SU-DHL-6 (cell line): ENCODE measurements around the gene WDR59.

Experiments
- H2AFZ ChIP-seq: fragments of 200-600 bp; sonication (generic); 2 replicates; pipeline ENCODE4 v1.6.1; 2014; ENCODE audit warnings: low read depth, mild to moderate bottlenecking, moderate library complexity, mixed read lengths, antibody characterized with exemption, low read length; ENCODE audit not compliant: severe bottlenecking
- H3F3A ChIP-seq: fragments of 200-600 bp; shearing (Covaris generic); 2 replicates; pipeline ENCODE4 v1.6.0; 2016; ENCODE audit warnings: antibody characterized with exemption, mild to moderate bottlenecking; ENCODE audit not compliant: insufficient read depth
- H3K27ac ChIP-seq: fragments of 200-600 bp; sonication (generic); 2 replicates; pipeline ENCODE4 v1.5.1; 2016; ENCODE audit warnings: low read depth, mild to moderate bottlenecking, low read length, moderate library complexity, mixed read lengths
- H3K27me3 ChIP-seq: fragments of 200-600 bp; sonication (generic), shearing (Covaris generic); 2 replicates; pipeline ENCODE4 v1.6.0; 2014; ENCODE audit warnings: mild to moderate bottlenecking, low read length
- H3K36me3 ChIP-seq: fragments of 200-600 bp; sonication (generic); 2 replicates; pipeline ENCODE4 v1.6.1; 2014; ENCODE audit warnings: mild to moderate bottlenecking, low read length, mixed read lengths
- H3K4me2 ChIP-seq: fragments of 300-600, 200-600 bp; shearing (Covaris generic), sonication (generic); 2 replicates; pipeline ENCODE4 v1.6.0; 2014; ENCODE audit warnings: low read length, low read depth, mild to moderate bottlenecking; ENCODE audit not compliant: poor library complexity, severe bottlenecking
- H3K4me3 ChIP-seq: fragments of 200-600 bp; sonication (generic); 2 replicates; pipeline ENCODE4 v1.5.1; 2014; ENCODE audit warnings: antibody characterized with exemption, low read length, mild to moderate bottlenecking, mixed read lengths; ENCODE audit not compliant: insufficient read depth, poor library complexity, severe bottlenecking
- H3K79me2 ChIP-seq: fragments of 200-600 bp; sonication (generic); 2 replicates; pipeline ENCODE4 v1.6.1; 2014; ENCODE audit warnings: mild to moderate bottlenecking, low read length, moderate library complexity; ENCODE audit not compliant: insufficient read depth
- H3K9ac ChIP-seq: fragments of 200-600 bp; sonication (generic); 2 replicates; pipeline ENCODE4 v1.7.0; 2014; ENCODE audit warnings: mild to moderate bottlenecking, low read length
- H3K9me2 ChIP-seq: fragments of 200-600 bp; sonication (generic); replicated peaks from 2 replicates; pipeline ENCODE4 v1.6.1; 2014; ENCODE audit warnings: low read length; ENCODE audit not compliant: insufficient read depth
- H3K9me3 ChIP-seq: fragments of 200-600 bp; sonication (generic); 2 replicates; pipeline ENCODE4 v1.6.1; 2014; ENCODE audit warnings: low read length, mixed read lengths; ENCODE audit not compliant: insufficient read depth
- H4K20me1 ChIP-seq: fragments of 200-600 bp; sonication (generic); 2 replicates; pipeline ENCODE4 v1.6.1; 2014; ENCODE audit warnings: low read depth, mild to moderate bottlenecking, antibody characterized with exemption, low read length, moderate library complexity, mixed read lengths
- EZH2phosphoT487 ChIP-seq: fragments of 200-600 bp; sonication (generic), shearing (Covaris generic); conservative IDR thresholded peaks from 2 replicates; pipeline ENCODE4 v1.6.1; 2018; ENCODE audit warnings: mild to moderate bottlenecking, antibody characterized with exemption, low read length, moderate library complexity, mixed read lengths
- TF ChIP-seq, protein P1 (sequence below): fragments of 200-600 bp; sonication (generic); IDR thresholded peaks from one replicate; pipeline ENCODE4 v1.5.1; 2017; ENCODE audit warnings: antibody characterized with exemption, mild to moderate bottlenecking, low read length, moderate library complexity; ENCODE audit not compliant: insufficient read depth, poor library complexity, severe bottlenecking

Gene WDR59

DNA sequence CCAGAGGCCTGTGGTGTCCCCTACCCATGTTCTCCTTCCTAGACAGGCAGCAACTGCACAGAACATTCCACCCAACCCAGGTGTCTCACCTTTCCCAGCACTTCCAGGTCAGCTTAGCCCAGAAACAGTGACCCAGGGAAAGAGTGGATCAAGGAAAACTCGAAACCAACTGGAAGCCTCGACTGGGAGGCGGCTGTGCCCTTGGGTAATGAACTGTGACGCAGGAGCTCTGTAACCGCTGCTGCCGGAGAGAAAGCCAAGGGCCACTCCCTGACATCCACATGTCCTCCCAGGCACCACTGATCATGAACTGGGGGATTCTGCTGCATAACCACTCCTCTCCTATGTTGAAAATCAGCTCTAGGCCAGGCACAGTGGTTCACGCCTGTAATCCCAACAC is 34.4 kb downstream of the WDR59 start:
- Histone ChIP-seq H2AFZ (no peak overlapping the region), H3K9ac (no peak overlapping the region), H3K27me3 (no peaks in the 10 kb centered on the region), H4K20me1 (no peaks in the 10 kb centered on the region), H3F3A (no peaks in the 10 kb centered on the region), H3K36me3 (no peaks in the 10 kb centered on the region), H3K4me2 (no peak overlapping the region), H3K27ac (no peak overlapping the region), H3K9me3 (no peaks in the 10 kb centered on the region), H3K9me2 (no peaks in the 10 kb centered on the region), H3K79me2 (no peaks in the 10 kb centered on the region), H3K4me3 (no peak overlapping the region)
- TF ChIP-seq, protein P1, sequence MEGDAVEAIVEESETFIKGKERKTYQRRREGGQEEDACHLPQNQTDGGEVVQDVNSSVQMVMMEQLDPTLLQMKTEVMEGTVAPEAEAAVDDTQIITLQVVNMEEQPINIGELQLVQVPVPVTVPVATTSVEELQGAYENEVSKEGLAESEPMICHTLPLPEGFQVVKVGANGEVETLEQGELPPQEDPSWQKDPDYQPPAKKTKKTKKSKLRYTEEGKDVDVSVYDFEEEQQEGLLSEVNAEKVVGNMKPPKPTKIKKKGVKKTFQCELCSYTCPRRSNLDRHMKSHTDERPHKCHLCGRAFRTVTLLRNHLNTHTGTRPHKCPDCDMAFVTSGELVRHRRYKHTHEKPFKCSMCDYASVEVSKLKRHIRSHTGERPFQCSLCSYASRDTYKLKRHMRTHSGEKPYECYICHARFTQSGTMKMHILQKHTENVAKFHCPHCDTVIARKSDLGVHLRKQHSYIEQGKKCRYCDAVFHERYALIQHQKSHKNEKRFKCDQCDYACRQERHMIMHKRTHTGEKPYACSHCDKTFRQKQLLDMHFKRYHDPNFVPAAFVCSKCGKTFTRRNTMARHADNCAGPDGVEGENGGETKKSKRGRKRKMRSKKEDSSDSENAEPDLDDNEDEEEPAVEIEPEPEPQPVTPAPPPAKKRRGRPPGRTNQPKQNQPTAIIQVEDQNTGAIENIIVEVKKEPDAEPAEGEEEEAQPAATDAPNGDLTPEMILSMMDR = no peak
- no peak for TF ChIP-seq EZH2phosphoT487

DNA sequence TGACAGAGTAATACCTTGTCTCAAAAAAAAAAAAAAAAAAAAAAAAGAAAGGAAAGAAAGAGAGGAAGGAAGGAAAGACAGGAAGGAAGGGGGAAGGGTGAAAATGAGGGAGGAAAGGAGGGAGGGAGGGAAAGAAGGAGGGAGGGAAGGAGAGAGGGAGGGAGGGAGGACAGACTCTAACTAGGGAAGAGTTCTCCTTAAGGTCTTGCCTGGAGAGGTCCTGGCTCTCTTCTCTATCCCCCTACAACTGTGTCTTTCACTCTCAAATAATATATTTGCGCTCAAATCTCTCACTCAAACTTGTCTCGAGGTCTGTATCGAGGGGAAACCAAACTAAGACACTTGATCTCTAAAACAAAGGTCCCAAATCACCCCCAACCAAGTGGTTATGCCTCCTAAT is 35.6 kb downstream of the WDR59 start:
- Histone ChIP-seq H3K4me2 (no peak overlapping the region), H3K9me3 (no peaks in the 10 kb centered on the region), H3F3A (no peaks in the 10 kb centered on the region), H3K79me2 (no peaks in the 10 kb centered on the region), H3K9ac (no peak overlapping the region), H3K27me3 (no peaks in the 10 kb centered on the region), H4K20me1 (no peaks in the 10 kb centered on the region), H3K9me2 (no peaks in the 10 kb centered on the region), H3K36me3 (no peaks in the 10 kb centered on the region), H3K4me3 (no peak overlapping the region), H2AFZ (no peak overlapping the region), H3K27ac (no peak overlapping the region)
- TF ChIP-seq, protein P1 = no peak
- no peak for TF ChIP-seq EZH2phosphoT487

DNA sequence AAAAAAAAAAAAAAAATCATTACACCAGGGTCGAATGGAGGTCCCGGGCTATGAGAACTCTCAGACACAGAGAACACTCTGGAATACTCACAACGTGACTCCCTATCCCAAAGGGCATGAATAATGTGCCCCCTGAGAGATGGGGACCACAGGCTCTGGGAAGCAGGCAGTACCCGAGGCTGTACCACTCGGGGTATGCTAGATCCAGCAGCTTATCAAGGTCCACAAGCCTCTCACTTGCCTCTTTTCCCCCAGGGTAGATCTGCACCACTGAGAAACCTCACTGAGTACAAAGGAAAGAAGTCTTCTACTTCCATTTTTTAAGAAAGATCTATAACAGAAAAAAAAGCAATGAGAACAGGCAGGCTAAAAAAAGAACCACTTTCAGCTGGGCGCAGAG is 40.5 kb downstream of the WDR59 start:
- Histone ChIP-seq H3K9me3 (no peaks in the 10 kb centered on the region), H3F3A (no peaks in the 10 kb centered on the region), H3K27ac (no peak overlapping the region), H3K79me2 (no peaks in the 10 kb centered on the region), H3K27me3 (no peaks in the 10 kb centered on the region), H4K20me1 (no peaks in the 10 kb centered on the region), H3K9ac (no peak overlapping the region), H3K4me2 (no peak overlapping the region), H3K4me3 (no peak overlapping the region), H2AFZ (no peak overlapping the region), H3K36me3 (no peaks in the 10 kb centered on the region), H3K9me2 (no peaks in the 10 kb centered on the region)
- no peak for TF ChIP-seq EZH2phosphoT487
- TF ChIP-seq, protein P1 = no peak
